Activated naive CD8-positive, alpha-beta T cell (primary cell): ENCODE results near the gene ASB10.

Source experiments
- H3K27ac Mint-ChIP-seq: one replicate; pipeline ENCODE4 v1.8.0; 2021; ENCODE audit warnings: mixed read lengths
- H3K27me3 Mint-ChIP-seq: one replicate; pipeline ENCODE4 v1.8.0; 2021; ENCODE audit warnings: mixed read lengths
- H3K36me3 Mint-ChIP-seq: one replicate; pipeline ENCODE4 v1.8.0; 2021; ENCODE audit warnings: mixed read lengths
- H3K4me1 Mint-ChIP-seq: one replicate; pipeline ENCODE4 v1.8.0; 2021; ENCODE audit warnings: low read depth, mixed read lengths
- H3K4me3 Mint-ChIP-seq: one replicate; pipeline ENCODE4 v1.8.0; 2021; ENCODE audit warnings: mild to moderate bottlenecking, mixed read lengths
- H3K9me3 Mint-ChIP-seq: one replicate; pipeline ENCODE4 v1.8.0; 2021; ENCODE audit warnings: low read depth, mixed read lengths

Gene ASB10

DNA sequence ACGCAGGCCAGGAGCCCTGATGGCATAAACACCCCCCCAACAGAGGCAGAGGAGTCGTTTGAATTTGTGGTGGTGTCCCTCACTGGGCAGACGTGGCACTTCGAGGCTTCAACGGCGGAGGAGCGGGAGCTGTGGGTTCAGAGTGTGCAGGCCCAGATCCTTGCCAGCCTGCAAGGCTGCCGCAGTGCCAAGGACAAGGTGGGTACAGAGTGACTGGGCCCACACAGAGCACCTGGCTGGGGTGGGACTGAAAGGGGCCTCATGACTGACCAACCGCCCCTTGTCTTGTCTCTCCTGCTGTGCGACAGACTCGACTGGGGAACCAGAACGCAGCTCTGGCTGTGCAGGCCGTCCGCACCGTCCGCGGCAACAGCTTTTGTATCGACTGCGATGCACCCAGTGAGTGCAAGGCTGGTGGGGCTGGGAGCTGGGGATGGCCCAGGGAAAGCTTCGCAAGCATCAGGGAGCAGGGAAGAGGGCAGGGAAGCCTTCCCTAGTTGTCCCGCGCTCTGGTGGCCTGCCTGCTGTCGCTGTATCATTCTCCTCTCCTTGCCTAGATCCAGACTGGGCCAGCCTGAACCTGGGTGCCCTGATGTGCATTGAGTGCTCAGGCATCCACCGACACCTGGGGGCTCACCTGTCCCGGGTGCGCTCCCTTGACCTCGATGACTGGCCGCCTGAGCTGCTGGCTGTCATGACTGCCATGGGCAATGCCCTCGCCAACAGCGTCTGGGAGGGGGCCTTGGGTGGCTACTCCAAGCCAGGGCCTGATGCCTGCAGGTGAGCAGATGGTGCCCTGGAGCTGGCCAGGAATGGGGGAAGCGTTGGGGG lies 45.0 kb downstream of the ASB10 start:
- Mint-ChIP-seq H3K9me3 (no peaks in the 10 kb centered on the region), H3K4me3 (no peak overlapping the region), H3K27ac (no peak overlapping the region), H3K36me3 (no peaks in the 10 kb centered on the region), H3K4me1 (no peaks in the 10 kb centered on the region), H3K27me3 (no peaks in the 10 kb centered on the region)

GRCh38 chr7:151141311-151141854 lies 45.7 kb downstream of the ASB10 start:
- Mint-ChIP-seq H3K4me1 (no peaks in the 10 kb centered on the region), H3K36me3 (no peaks in the 10 kb centered on the region), H3K27me3 (no peaks in the 10 kb centered on the region), H3K27ac (no peak overlapping the region), H3K9me3 (no peaks in the 10 kb centered on the region), H3K4me3 (no peak overlapping the region)

DNA sequence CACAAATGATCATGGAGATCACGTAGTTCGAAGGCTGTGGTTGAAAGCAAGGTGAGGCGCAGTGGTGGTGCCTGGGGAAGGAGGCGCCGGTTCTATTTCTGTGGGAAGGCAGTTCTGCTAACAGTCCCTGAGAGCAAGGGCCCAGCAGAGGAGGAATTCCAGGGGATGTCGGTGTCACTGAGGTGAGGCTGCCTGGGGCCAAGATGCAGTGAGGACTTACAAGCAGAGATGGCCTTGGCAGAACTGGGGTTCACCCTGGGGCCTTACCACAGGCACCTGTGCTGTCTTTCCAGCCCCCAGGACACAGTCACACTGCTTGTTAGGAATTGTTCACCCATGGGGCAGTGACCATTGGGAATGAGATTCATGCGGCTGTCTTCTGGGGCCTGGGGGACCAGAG lies 46.2 kb downstream of the ASB10 start:
- H3K9me3 Mint-ChIP-seq: no peaks in the 10 kb centered on the region
- no peaks in the 10 kb centered on the region for H3K27me3 Mint-ChIP-seq
- H3K36me3 Mint-ChIP-seq: no peaks in the 10 kb centered on the region
- H3K27ac Mint-ChIP-seq: no peak overlapping the region
- no peaks in the 10 kb centered on the region for H3K4me1 Mint-ChIP-seq
- H3K4me3 Mint-ChIP-seq: no peak overlapping the region

- no peak overlapping the region for H3K27ac Mint-ChIP-seq
- no peaks in the 10 kb centered on the region for H3K9me3 Mint-ChIP-seq
- no peaks in the 10 kb centered on the region for H3K27me3 Mint-ChIP-seq
- no peaks in the 10 kb centered on the region for H3K4me1 Mint-ChIP-seq
- no peak overlapping the region for H3K4me3 Mint-ChIP-seq
- no peaks in the 10 kb centered on the region for H3K36me3 Mint-ChIP-seq
These were observed 47.3 kb downstream of the ASB10 start for GRCh38 chr7:151139791-151140190.

GRCh38 chr7:151139071-151139790 lies 47.8 kb downstream of the ASB10 start:
- no peaks in the 10 kb centered on the region for H3K27me3 Mint-ChIP-seq
- no peak overlapping the region for H3K27ac Mint-ChIP-seq
- no peak overlapping the region for H3K4me3 Mint-ChIP-seq
- H3K9me3 Mint-ChIP-seq: no peaks in the 10 kb centered on the region
- H3K4me1 Mint-ChIP-seq: no peaks in the 10 kb centered on the region
- H3K36me3 Mint-ChIP-seq: no peaks in the 10 kb centered on the region

- Mint-ChIP-seq H3K36me3 (no peaks in the 10 kb centered on the region), H3K4me1 (no peaks in the 10 kb centered on the region), H3K4me3 (no peak overlapping the region), H3K27ac (no peak overlapping the region), H3K9me3 (no peaks in the 10 kb centered on the region), H3K27me3 (no peaks in the 10 kb centered on the region)
These were observed 48.7 kb downstream of the ASB10 start for GRCh38 chr7:151138153-151138851.

- no peaks in the 10 kb centered on the region for H3K36me3 Mint-ChIP-seq
- H3K4me3 Mint-ChIP-seq: no peak overlapping the region
- H3K27me3 Mint-ChIP-seq: no peaks in the 10 kb centered on the region
- H3K4me1 Mint-ChIP-seq: no peaks in the 10 kb centered on the region
- no peak overlapping the region for H3K27ac Mint-ChIP-seq
- H3K9me3 Mint-ChIP-seq: no peaks in the 10 kb centered on the region
These were observed 49.3 kb downstream of the ASB10 start for GRCh38 chr7:151137791-151138152.

DNA sequence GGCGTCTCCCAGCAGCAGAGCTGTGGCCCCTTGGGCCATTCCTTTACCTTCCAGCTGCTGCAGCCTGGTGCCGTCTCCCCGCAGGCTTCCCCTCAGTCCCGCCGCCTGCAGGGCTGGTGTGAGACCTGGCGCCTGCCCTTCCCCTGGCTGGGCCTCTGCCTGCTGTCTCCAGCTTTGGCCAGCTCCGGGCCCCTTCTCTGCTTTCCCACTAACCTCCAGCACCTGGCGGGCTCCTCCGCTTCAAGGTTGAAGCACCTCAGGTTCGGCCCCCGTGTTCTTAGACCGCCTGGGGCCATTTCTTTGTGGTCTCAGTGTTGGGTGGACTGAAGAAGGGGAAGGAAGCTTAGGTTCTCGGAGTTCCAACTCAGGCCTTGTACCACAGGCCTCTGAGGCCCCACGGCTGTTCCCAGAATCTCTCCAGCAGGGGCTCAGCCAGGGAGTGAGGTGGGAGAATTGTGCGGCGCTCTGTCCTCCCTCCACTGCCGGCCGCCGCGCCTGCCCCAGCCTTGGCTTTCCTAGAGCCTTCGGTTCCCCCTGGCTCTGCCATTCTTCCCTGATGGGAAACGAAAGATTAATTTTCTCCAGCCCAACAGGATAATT lies 49.9 kb downstream of the ASB10 start:
- Mint-ChIP-seq H3K27me3 (no peaks in the 10 kb centered on the region), H3K27ac (no peak overlapping the region), H3K4me3 (no peak overlapping the region), H3K4me1 (no peaks in the 10 kb centered on the region), H3K9me3 (no peaks in the 10 kb centered on the region), H3K36me3 (no peaks in the 10 kb centered on the region)

GRCh38 chr7:151135866-151136843 lies 50.9 kb downstream of the ASB10 start:
- no peak overlapping the region for H3K27ac Mint-ChIP-seq
- no peaks in the 10 kb centered on the region for H3K9me3 Mint-ChIP-seq
- H3K4me3 Mint-ChIP-seq: no peak overlapping the region
- no peaks in the 10 kb centered on the region for H3K36me3 Mint-ChIP-seq
- H3K27me3 Mint-ChIP-seq: no peaks in the 10 kb centered on the region
- no peaks in the 10 kb centered on the region for H3K4me1 Mint-ChIP-seq

- no peak overlapping the region for H3K4me3 Mint-ChIP-seq
- no peaks in the 10 kb centered on the region for H3K36me3 Mint-ChIP-seq
- no peaks in the 10 kb centered on the region for H3K4me1 Mint-ChIP-seq
- H3K27me3 Mint-ChIP-seq: no peaks in the 10 kb centered on the region
- no peaks in the 10 kb centered on the region for H3K9me3 Mint-ChIP-seq
- no peak overlapping the region for H3K27ac Mint-ChIP-seq
These were observed 51.6 kb downstream of the ASB10 start for GRCh38 chr7:151135525-151135845.

DNA sequence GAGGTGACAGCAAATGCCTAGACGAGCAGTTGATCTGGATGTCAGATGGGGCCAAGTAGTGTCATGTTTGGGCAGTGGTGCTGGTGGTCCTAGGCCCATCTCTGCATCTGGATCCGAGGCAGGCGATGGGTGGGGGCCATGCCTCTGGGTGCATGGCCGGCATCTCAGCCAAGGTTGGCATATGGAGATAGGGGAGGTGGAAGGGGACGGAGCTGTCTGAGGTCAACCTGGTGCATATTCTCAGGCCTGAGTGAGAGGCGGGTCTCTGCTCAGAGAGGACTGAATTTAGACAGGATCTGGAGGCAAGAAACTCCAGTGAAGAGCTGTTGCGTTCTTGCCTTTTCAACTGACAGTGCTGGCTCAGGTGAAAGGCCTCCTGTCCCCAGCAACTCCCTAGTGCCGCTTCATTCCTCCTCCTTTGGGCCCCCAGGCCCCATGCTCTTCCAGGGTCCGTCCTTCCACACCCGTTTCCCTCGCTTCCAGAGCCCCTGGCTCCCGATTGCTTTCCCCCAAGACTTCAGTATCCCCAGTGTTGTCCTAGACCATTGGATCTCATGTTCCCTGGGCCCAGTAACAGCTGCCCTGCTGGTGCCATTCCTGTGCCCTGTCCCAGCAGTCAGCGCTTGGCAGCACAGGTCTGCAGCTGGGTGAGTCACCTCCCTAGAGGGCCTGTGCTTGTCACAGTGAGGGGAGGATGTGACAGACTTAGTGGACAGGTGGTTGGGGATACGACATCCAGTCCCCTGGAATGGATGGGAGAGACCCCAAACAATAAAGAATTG lies 52.1 kb downstream of the ASB10 start:
- H3K4me1 Mint-ChIP-seq: no peaks in the 10 kb centered on the region
- no peaks in the 10 kb centered on the region for H3K36me3 Mint-ChIP-seq
- H3K27me3 Mint-ChIP-seq: no peaks in the 10 kb centered on the region
- H3K9me3 Mint-ChIP-seq: no peaks in the 10 kb centered on the region
- no peak overlapping the region for H3K4me3 Mint-ChIP-seq
- no peak overlapping the region for H3K27ac Mint-ChIP-seq

GRCh38 chr7:151133986-151134742 lies 52.9 kb downstream of the ASB10 start:
- H3K4me3 Mint-ChIP-seq: no peak overlapping the region
- H3K27me3 Mint-ChIP-seq: no peaks in the 10 kb centered on the region
- no peaks in the 10 kb centered on the region for H3K9me3 Mint-ChIP-seq
- H3K4me1 Mint-ChIP-seq: no peaks in the 10 kb centered on the region
- H3K27ac Mint-ChIP-seq: no peak overlapping the region
- no peaks in the 10 kb centered on the region for H3K36me3 Mint-ChIP-seq
